ENCODE measurements around the gene NUDT16.

The NUDT16 gene

DNA sequence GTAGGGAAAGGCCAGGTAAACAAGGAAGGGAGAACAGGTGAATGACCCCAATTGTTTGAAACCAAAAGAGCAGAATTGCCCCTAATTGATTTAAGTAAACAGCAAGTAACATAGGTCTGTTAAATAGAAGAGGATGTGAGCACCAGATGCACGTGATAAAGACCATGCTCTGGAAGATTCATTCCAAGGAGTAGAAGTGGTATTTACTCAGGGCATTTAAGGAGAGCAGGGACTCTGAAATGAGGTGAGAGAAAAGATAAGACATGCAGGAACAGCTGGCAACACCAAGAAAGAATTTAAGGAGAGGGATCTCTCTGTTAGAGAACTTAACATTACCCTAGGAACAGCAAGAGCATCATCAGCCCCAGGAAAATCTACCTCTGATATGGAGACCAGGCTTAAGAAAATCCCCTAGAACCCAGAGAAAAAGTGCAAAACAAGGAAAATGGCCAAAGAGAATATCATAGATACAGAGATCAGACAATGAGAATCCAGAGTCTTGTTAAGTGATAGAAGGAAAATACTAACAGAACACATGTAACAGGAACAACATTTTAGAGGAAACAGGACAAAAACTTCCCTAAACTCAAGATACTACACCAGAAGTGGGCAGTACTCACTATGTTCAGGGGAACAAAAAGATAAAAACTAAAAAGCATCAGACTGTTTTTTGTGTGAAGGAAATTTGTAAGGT is 6.4 kb downstream of the NUDT16 start:
- DNase-seq = no peak

DNA sequence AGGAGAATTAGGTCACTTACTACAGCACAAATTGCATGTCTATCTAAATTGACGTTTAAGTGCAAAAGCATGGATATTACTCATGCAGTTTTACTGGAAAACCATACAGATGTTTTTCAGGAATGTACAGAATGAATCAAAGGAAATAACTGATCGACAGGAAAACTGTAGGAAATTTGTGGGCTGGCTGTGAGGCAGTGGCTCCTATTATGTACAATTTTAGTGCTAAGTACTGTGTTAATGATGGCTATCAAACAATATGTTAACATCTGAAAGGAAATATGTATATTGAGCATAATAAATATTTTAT is 6.9 kb downstream of the NUDT16 start:
- no peak for DNase-seq

DNA sequence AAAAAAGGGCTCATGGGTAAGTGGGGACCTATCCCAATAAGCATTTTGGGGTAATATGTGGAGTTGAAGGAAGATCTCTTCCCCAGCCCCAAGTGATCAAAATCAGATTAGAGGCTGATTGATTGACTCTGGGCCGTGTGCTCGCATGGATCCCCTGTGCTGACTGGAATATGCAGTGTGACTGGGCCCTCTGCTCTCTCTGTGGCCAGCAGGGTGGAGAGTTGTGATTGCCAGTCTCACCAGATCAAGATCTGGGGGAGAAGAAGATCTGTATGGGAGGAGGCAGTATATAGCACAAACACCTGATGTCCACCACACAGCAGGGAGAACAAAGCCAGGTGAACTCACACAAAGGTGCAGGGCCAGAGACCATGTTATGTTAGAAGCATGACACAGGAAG is 8.8 kb downstream of the NUDT16 start:
- DNase-seq = no peak

DNA sequence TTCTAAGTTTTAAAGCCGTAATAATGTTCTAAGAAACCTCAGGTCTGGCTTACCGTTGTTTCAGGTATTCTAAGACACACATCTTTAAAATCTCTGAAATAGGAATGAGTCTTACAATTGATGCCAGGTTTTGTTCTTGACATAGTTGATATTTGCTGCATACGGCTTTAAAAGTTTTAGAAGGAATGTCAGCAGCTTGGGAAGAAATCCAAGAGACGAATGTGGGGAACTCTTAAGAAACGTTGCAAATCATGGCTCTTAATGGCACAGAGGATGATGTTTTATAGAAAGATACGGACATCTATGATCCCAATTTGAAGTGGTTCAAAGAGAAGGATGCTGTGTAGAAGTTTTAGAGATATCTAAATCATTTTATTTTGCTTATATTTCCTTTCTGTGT is 11.5 kb downstream of the NUDT16 start:
- DNase-seq = no peak

DNA sequence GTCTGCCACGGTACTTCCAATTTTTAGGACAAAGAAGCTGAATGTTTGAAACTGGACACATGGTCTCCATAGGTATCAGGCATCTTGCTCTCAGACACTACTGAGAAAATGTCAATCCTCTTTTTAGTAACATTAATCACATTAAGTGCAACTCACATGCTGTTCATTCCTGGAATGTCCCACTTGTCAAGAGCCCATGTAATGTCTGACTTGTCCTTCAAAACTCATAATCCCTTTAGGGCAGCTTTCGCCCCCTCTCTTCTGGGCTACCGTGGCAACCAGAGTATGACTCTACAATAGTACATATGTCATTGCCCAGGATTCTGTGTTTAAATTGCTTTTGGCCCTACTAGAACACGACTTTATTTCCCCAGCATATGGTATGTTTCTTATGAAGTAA is 12.3 kb downstream of the NUDT16 start:
- no peak for DNase-seq

DNA sequence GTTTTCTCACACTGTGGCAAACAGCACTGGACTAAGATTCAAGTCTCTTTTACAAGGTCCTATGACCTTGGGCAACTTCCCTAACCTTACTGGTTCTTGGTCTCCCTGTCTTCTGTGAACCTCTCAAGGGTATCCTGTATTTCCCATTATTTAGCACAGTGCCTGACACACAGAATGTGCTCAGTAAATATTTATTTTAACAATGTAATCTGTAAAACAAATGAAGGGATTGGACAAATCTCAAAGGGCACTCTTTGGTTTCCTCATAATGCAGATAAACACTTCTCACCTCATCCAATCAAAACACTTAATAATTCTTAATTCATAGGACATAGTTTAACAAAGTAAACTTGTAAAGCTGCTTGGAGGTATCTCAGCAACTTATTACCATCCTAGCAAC is 12.8 kb downstream of the NUDT16 start:
- DNase-seq = no peak

DNA sequence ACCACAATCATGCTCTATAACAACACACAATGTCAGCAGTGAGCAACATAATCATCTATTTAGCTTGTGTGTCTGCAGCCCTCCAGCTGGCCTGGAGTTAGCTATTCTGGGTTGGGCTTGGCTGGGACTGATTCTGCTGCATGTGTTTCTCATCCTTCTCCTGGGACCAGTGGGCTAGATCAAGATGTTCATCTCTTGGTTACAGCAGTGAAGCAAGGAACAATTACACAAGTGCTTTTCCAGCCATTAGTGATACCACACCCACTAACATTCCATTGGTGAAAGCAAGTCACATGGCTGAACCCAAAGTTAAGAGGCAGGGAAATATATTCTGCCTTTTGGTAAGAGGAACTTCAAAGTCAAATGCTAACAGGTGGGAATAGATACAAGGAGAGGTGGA is 14.6 kb downstream of the NUDT16 start:
- no peak for DNase-seq

DNA sequence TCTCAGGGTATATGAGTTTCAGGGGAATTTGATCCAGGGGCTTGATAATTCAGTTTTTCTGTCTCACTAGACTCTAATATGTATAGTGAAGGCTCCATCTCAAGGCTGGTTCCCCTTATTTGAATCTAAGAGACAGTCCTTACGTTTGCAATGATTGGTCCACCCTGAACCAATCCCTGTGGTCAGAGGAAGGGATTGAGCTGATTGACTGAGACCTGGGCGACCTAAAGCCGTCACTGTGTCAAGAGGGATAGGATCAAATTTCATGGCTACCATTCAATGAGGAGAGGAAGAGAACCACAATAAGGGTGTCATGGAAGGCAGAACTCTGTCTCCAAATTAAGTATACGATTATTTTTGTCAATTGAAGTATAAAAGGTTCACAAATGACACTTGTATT is 16.3 kb downstream of the NUDT16 start:
- no peak for DNase-seq

DNA sequence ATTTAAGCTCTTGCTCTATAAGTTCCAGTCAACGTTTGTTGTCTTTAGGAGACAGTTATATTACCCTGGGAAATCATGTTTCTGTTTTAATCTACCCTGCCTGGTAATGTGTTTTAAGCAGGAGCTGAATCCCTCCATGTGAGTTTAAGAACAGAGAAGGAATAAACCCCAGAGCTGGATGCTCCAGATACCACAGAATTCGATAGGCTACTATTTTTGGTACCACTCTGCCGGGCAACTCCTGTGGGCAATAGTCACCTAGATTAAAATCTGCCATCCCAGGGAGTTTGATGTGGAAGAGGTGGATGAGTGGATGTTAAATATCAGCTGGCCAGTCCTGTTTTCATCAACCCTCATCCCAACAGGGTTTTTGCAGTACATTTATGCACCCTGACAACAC is 20.4 kb downstream of the NUDT16 start:
- no peak for DNase-seq

DNA sequence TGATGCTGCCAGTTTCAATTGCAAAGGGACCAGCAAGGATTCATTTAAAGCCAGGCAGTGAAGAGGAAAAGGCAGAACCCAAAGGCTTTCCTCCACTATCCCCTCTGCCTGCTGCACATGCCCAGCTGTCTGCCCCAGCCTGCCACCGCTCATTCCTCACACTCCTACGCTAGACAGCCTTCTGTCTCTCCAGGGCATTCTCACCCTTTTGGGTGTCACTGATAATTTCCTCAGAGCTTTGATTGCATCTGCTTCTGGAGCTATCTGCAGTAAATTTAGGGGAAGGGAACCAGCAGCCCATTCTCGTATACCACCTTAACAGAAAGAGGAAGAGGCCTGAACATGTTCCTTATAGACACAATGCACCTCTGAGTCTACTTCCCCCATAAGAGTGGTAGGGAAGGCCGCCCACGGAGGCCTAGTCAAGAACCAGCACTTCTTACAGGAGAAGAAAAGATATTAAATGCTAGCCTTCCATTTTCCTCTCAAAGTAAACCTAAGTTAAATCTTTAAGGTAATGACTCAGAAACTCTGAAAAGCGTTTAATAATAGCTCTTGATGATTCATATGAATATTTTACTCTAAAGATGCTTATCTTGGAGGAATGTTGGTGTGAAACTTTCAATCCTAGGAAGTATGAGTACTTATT is 20.9 kb downstream of the NUDT16 start:
- no peak for DNase-seq

DNA sequence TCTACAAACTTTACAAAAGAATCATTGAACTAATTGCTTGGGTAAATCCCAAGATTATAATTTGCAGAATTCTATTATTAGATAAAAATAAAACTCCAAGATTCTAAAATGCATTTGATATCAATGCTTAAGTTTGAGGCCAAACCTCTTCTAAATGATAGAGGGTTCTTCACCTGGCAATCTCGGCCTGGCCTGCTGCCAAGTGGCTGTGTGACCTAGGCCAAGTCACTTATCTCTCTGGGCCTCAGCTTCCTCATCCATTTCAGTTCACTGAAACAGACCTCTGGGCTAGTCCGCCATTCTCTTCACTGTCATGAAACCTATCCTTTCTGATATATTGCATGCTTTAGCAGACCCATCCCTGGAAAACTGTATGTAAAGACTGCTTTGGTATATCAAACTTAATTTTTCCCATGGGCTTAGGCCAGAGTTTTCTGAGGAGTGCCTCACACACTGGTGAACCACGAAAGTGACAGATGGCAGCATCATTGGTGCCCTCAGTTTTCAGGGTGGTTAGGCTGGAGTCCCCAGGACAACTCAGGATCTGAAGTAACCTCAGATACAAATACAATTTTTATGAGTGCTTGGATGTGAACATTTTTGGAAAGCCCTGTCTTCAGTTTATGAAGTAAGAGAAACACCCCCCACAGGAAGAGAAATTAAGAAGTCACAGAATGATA is 21.8 kb downstream of the NUDT16 start:
- DNase-seq = no peak

DNA sequence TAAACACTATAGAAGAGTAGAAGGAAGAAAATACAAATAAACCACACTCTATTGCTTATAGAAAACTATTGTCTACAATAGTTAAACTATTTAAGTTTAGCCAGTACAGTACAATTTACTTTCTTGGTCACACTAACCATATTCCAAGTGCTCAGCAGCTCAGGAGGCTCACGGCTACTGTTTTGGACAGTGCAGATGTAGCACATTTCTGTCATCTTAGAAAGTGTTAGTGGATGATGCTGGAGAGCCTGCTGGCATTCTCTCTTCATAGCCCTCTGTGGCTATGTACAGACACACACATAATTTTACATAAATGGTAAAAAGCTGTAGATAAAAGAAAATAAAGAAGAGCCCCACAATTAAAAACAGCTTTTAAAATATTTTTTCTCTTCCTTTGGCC is 23.8 kb downstream of the NUDT16 start:
- DNase-seq = no peak

DNA sequence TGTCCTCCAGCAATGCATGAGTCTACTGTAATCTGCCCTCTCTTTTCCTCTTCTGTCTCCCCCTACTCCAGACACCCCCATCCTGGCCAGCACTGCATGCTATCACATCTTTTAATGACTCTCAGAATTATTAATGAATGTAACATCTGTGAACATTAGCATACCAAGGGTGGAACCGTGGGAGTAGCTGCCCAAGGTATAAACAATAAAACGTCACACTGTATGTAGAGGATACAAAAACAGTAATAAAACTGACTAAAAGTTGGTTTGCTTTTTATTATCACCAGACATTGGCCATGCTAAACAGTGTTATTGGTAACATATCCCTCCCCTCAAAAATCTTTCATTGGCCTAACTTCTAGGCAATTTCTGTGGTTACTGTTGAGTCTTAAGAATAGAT is 24.7 kb downstream of the NUDT16 start:
- DNase-seq = no peak

DNA sequence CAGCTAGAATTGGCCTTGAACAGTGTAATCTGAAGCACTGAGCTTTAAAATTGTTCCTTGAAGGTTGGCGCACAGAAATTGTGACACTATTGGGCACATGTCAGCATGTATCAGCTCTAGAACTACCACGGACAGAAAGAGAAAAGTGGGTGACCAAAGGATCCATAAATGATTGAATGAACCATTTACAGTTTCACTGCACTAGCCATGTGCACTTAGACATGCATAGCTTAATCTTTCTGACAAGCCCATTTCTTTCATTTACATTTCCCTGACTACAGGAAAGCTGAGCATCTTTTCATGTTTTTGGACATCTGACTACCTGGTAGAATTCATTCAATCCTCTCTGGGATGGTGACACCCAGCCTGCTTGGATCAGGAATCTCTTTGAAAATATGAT is 36.2 kb downstream of the NUDT16 start:
- DNase-seq = no peak

DNA sequence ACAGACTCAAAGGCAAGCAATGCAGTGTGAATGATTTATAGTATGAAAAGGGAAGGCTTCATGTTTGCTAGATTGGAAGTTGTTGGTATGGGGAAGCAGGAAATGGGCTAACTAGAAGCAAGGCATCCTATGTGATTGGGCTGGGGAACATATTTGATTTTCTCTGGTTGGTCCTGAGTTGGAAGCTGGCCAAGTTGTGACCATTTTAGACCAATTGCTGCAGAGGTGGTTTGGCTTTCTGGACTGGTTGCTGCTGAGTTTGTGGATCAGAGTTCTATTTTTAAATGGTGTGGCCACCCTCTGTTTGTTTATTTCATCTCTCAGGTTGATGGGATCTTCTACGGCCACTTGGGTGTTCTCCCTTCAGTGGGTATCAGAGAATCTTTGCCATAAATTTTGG is 39.7 kb downstream of the NUDT16 start:
- DNase-seq = no peak

DNA sequence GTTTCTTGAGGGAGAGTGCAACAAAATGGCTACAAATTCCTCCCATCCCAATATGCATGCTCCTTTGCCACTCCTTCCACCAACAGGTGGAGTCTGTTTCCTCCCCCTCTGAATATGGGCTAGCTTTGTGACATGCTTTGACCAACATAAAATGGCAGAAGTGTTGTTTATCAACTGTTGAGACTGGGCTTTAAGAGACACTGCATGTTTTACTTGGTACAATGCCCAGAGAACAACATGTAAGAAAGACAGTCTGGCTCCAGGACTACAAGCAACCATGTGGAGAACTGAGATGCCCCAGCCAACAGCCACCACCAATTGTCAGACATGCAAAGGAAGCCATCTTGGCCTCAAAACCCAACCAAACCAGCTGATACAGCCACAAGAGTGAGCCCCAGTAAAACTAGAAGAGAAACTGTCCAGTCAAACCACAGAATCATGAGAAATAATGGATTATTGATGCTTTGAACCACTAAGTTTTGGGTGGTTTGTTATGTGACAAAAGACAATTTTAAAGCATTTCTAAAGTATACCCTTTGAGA is 40.5 kb downstream of the NUDT16 start:
- DNase-seq = no peak

DNA sequence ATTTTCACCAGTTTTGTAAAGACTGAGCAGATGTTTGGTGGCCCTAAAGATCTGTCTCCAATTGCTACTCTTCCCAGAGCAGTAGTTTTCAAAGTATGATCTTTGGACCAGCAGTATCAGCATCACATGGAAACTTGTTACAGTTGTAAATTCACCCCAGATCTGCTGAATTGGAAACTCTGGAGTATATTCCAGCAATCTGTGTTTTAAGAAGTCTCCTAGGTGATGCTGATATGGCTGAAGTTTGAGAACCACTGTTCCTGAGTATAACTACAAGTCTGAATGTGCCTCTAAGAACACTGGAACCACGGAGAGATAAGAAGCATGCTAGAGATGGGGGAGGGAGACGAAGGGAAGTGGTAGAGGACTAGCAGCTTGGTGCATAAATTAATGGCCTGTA is 45.7 kb downstream of the NUDT16 start:
- DNase-seq = no peak

DNA sequence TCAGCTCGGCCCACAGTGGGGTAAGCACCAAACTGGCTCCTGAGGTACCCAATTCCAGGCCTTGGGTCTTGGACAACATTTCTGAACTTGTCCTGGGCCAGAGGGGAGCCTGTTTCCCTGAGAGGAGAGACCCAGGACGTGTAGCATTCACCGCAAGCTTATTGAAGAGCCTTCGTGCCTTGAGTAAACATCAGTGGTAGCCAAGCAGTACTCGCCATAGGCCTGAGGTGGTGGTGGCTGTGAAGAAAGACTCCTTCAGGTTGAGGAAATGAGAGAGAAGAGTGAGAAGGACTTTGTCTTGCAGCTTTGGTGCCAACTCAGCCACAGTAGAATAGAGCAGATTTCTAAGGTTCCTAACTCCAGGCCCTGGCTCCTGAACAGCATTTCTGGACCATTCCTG is 50.2 kb downstream of the NUDT16 start:
- DNase-seq = no peak

DNA sequence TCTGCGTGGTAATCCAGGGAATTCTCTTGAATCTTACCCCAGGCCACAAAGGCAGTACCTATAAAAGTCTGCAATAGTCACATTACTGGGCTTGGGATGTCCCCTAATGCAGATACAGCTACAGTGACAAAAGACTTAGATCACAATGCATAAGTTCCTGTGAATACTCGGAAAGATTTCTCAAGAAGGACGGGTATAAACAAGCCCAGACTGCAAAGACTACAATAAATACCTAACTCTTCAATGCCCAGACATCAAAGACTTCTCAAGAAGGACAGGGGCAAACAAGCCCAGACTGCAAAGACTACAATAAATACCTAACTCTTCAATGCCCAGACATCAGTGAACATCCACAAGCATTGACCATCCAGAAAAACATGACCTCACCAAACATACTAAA is 50.9 kb downstream of the NUDT16 start:
- DNase-seq = no peak

DNA sequence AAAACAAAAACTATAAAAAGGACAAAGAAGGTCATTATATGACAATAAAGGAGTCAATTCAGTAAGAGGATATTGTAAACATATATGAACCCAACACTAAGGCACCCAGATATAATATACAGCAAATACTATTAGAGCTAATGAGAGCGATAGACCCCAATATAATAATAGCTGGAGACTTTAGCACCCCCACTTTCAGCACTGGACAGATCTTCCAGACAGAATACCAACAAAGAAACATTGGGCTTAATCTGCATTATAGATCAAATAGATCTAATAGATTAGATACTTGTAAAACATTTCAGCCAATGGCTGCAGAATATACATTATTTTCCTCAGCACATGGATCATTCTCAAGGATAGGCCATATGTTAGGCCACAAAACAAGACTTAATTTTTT is 53.4 kb downstream of the NUDT16 start:
- DNase-seq = no peak
